GM12872 (cell line): Measurements from ENCODE around the gene EIF3L.

Source experiments
- CTCF ChIP-seq: IDR thresholded peaks from 3 replicates; pipeline ENCODE4 v1.5.1; 2011; ENCODE audit warnings: low read depth, mild to moderate bottlenecking, low read length, moderate library complexity; ENCODE audit not compliant: insufficient read depth

Gene EIF3L

GRCh38 chr22:37811867-37812266, 37.4 kb upstream of the EIF3L start:
- TF ChIP-seq CTCF = no peak

GRCh38 chr22:37812869-37813678, 36.1 kb upstream of the EIF3L start:
- TF ChIP-seq CTCF = no peak

DNA sequence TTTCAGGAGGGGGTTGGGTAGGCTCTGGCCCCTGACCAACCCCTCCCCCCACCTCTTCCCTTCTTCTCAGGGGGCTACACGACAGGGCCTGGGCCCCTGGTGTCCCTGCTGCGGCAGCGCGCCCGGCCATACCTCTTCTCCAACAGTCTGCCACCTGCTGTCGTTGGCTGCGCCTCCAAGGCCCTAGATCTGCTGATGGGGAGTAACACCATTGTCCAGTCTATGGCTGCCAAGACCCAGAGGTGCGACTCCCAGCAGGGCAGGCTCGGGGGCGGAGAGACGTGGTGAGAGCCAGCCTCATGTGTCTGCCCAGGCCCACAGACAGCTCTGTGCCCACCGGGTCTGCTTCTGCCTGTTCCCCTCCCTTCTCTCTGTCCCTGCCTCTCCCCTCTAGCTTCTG, 33.6 kb upstream of the EIF3L start:
- TF ChIP-seq CTCF = no peak

DNA sequence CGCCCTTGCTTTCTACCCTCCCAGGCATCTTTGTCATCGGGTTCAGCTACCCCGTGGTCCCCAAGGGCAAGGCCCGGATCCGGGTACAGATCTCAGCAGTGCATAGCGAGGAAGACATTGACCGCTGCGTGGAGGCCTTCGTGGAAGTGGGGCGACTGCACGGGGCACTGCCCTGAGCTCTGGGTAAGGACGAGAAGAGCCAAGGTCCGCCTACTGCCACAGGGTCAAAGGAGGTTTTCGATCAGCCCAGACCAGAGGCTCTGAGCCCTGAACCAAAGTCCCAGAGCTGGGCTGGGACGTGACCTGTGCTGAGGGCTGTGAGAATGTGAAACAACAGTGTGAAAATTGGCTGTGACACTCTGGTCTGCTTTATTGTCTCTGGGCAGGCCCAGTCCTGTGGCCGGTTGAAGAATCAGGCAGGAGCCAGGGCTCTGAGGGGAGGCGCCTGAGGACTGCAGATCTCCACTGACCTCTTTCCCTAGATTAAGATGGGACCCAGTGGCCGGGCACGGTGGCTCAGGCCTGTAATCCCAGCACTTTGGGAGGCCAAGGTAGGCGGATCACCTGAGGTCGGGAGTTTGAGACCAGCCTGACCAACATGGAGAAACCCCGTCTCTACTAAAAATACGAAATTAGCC, 32.6 kb upstream of the EIF3L start:
- no peak for TF ChIP-seq CTCF

- peak; percentile 95 for TF ChIP-seq CTCF
Measured at GRCh38 chr22:37817705-37818408, 31.4 kb upstream of the EIF3L start.

DNA sequence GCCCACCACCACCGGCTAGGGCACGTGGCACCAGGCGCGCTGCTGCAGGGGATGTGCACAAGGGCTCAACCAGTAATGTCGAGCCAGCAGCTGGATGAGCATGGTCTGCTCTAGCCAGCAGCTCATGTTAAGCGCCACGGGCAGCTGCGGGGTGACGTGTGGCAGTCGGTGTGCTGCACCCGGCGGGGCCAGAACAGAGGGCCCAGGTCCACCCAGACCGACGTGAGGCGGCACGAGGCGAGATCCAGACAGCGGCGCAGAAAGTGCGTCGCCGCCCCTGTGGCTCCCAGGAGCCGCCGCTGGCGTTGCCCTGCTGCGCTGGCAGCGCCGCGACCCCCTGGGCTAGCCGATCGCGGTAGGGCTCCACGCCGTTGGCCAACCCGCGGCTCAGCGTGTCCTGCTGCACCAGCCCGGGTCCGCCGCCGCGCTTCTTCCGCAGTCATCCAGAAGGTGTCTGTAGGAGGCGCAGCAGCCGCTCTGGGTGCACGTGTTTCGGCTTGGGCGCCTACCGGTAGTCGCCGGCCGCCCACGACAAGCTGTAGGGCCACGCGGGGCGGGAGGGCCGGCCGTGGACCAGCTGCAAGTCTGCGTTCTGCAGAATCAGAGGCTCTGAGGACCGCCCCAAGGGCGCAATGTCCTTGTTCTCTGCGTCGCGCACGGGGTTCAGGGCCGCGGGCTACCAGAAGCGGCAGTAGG, 30.7 kb upstream of the EIF3L start:
- TF ChIP-seq CTCF = peak; percentile 49

- no peak for TF ChIP-seq CTCF
Measured at GRCh38 chr22:37819105-37819433, 30.1 kb upstream of the EIF3L start.
